NCI-H1694 (cell line): ENCODE data around the gene ANKRD63.

ENCODE experiments used
- DNase-seq: peaks from one replicate; lab custom pipeline; 2025; lab: John Stamatoyannopoulos, UW

The ANKRD63 gene

DNA sequence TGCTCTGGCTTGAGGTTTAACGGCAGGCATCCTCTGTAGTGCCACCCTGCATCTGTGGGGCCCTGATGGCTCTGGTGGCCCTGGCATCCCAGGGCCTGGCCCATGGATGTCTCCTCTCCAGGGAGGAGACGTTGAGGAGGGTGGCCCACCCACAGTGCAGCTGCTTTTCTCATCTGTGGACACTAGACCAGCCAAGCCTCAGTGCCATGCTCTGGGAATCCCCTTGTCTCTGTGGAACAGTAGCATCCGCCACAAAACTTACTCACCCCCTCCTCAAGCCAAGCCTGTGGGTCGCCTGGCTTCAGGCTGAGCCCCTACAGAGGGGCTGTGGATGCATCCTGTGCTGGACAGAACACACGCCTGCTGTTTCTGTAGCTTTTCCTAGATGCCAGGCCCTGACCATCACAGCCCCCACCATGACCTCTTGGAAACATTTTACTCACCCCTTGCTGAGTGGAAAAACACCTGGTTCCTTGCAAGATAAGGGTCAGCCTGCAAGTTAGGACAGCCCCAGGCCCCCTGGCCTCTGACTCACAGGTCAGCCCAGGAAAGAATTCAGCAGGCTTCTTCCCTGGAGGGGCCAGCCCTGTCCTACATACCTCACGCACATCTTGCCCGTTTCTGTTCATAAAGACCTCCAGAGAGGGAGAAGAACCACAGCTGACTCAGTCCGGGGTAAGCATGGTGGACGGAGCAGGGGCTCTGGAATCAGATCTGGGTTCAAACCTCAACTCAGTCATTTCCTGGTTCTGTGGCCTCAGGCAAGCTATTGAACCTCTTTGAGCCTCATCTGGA is 25.0 kb downstream of the ANKRD63 start:
- no peak for DNase-seq

- no peak for DNase-seq
Measured at GRCh38 chr15:40256638-40257235, 26.1 kb downstream of the ANKRD63 start.

- no peak for DNase-seq
Measured at GRCh38 chr15:40255033-40255432, 27.8 kb downstream of the ANKRD63 start.

DNA sequence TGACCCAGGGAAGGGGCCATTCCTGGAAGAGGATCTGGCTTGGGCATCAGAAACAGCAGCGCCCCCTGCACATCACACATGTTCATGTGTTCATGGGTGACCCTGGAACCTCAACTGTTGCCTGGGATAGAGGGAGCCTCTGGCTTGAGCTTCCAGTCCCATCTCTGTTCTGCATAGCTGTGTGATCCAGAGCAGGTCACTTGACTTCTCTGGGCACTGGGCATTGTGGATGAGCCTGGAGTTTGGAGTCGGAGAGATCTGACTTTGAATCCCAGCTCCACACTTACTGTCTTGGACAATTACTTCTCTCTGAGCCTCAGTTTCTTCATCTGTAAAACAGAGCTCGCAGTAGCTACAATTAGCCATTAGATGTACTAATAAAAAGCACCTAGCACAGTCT is 28.4 kb downstream of the ANKRD63 start:
- DNase-seq, result no peak

GRCh38 chr15:40253167-40253790 is 29.6 kb downstream of the ANKRD63 start:
- no peak for DNase-seq

GRCh38 chr15:40252438-40253166 is 30.3 kb downstream of the ANKRD63 start:
- DNase-seq, result no peak

- no peak for DNase-seq
Measured at GRCh38 chr15:40252141-40252437, 30.8 kb downstream of the ANKRD63 start.

GRCh38 chr15:40251486-40252140 is 31.3 kb downstream of the ANKRD63 start:
- DNase-seq, result no peak

GRCh38 chr15:40250771-40251483 is 31.9 kb downstream of the ANKRD63 start:
- no peak for DNase-seq

GRCh38 chr15:40250304-40250656 is 32.6 kb downstream of the ANKRD63 start:
- no peak for DNase-seq

GRCh38 chr15:40249477-40250303 is 33.2 kb downstream of the ANKRD63 start:
- DNase-seq, result no peak

GRCh38 chr15:40248006-40248783 is 34.7 kb downstream of the ANKRD63 start:
- DNase-seq, result no peak

DNA sequence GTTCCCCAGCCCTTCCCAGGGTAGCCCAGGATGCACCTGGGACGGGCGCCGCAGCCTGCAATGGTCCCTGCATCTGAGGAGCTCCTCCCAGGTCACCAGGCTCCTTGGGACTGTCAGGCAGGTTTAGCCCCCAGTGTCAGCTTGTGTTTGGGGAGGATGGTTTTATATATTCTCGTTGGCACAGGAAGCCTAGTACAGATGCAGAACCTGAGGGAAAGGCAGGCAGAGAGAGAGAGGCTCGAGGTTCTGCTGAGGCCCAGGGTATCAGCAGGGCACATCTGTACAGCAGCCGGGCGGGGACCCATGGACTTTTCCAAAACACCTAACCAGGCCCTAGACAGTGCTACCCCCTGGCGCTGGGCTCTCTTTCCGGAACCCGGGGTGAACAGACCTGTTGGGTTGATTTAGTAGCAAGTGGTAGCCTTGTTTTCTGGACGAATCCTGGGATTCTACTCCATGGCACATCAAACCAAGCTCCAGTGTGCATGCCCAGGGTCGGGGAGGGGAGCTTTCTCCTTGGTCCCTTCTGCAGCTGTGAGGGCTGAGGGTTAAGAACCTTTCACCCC is 35.4 kb downstream of the ANKRD63 start:
- DNase-seq, result no peak

DNA sequence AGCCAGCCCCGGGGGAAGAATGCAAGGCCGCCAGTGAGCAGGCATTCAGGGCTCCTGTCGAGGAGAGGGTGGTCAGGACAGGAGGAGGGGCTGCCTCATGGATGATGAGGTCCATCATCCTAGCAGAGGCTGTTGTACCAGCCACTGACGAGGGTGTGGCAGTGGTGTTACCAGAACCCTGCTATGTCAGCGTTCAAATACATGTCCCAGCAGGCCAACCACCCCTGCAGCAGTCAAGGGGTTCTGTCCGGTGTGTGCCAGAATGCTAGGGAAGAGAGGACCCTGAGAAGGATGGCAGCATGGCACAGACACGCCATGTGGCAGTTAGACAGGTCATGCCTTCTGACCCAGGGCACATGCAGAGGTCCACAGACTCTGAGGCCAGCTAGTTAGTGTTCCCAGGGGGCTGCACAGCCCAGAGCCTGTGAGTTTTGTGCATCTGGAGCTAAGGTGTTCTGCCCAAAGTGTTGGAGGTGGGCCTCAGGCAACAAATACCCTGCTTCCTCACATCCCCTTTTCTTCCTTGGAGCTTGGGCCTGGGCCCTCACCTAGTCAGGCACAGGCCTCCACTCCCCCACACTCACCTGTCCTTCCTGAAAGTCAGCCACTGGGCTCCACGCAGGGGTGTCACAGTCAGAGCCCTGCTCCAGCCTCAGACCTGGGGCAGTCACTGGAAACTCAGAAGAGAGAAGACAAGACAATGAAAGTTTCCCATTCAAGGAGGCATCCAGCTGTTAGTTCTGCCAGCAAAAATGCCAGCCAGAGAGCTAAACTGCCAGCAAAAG is 36.2 kb downstream of the ANKRD63 start:
- no peak for DNase-seq

DNA sequence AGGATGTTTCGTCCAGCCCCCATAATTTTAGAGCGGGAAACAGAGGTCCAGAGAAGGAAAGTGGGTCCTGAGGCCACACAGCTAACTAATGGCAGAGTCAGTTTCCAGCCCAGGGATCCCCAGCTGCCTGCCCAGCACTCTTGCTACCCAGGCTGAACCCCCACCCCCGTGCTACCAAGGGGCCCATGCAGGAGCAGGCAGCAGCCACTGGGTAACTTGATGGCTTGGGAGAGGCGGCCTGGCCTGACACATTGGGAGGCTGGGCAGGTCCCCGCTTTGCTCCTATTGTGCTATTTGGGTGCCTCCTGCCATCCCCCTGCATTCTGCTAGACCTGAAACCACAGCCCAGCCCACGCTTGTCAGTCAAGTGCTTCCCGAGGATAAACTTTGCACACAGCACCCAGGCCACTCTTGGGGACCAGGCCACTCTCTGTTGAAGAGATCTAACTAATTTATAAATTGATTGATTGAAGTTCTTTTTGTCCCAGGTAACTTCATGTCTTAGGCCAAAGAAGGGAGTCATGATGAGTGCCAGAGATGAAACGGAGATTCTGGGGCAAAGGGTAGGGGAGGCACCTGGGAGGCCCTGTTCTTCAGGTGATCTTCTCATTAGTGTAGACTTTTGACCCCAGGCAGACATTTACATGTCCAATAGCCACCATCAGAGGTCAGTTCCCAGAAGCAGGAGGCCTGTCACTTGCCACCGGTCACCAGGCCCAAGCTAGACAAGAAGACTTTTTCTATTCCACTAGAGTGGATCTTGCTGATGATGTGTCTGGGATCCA is 37.0 kb downstream of the ANKRD63 start:
- DNase-seq, result no peak

DNA sequence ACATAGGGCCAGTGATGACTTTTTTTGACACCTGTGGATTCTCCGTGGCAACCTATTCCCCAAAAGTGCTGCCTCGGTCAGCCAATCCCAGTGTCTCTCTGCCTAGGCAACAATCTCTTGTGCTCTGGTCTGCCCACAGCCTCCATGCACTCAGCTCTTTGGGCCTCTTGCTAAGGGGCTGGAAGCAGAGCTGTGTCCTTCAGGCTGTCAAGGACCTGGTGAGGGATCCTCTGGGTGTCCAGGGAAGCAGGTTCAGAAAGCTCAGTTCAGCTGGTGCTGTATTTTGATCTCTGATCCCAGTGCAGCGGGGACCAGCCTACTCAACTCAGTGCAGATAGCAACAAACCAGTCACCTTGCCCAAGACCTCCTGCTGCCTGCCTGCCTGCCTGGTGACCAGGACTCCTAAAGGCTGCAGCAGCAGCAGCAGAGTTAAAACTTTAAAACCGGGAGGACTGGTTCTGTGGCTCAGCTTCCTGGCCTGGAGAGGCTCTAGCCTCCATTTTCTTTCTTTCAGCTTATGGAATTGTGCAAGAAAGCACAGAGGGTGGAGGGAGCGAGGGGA is 37.8 kb downstream of the ANKRD63 start:
- no peak for DNase-seq

GRCh38 chr15:40243126-40243810 is 39.6 kb downstream of the ANKRD63 start:
- DNase-seq, result no peak
